HG03135 (cell line): ENCODE measurements around the gene MTMR12.
"Not testable (repeated sequence)": the region's sequence is repeated elsewhere in the genome, so short reads cannot be mapped to it uniquely, and the experiment has no call there.

ENCODE experiments used
- ATAC-seq: cut with Tn5 transposase; IDR thresholded peaks from one replicate; pipeline ENCODE4 v1.9.1; 2021; ENCODE audit warnings: mild to moderate bottlenecking, moderate library complexity; ENCODE audit not compliant: unreplicated experiment

The MTMR12 gene

DNA sequence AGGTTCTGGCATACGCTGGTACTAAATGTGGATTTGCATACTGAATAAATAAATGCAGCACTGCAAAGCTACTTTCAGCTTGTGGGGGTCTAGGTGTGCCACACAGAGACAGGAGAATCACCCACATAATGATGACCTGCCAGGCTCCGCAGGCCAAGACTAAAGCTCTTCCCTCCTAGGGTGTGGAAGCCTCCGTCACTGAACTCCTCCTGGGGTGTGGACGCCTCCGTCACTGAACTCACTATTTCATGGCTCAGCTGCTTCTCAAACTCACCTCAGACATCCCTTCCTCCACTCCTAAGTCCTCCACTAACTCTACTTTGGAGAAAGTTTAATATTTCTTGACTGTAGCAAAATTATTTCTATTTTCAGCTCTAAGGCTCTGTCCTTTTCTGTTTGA, 73.4 kb downstream of the MTMR12 start:
- ATAC-seq, result no peak

GRCh38 chr5:32233696-32234447, 78.9 kb downstream of the MTMR12 start:
- ATAC-seq, result no peak

DNA sequence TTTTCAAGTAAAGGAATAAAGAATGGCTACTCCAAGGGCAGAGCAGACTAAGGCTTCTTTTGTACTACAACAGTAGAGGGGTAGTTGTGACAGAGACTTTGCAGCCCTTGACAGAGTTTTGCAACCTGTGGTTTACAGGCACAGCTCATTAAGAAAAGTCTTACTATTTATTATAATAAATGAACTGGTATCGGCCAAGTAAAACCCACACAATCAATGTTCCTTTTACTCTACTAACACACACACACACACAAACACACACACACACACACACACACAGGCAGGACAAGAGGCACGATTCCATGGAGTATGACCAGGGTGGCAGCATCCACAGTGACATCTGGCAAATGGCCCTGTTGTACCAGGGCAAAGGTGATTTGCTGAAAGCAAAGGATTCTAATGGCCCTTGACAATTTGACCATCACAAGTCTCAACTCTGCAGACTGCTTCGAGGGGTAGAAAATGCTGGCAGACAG, 79.5 kb downstream of the MTMR12 start:
- no peak for ATAC-seq

- peak; percentile 84 for ATAC-seq
Measured at GRCh38 chr5:32232441-32233219, 80.1 kb downstream of the MTMR12 start.

GRCh38 chr5:32231929-32232328, 80.8 kb downstream of the MTMR12 start:
- peak; percentile 10 for ATAC-seq

GRCh38 chr5:32231241-32231640, 81.5 kb downstream of the MTMR12 start:
- ATAC-seq, result no peak

- no peak for ATAC-seq
Measured at GRCh38 chr5:32230356-32231099, 82.2 kb downstream of the MTMR12 start.

GRCh38 chr5:32229586-32229985, 83.2 kb downstream of the MTMR12 start:
- no peak for ATAC-seq

GRCh38 chr5:32228816-32229215, 83.9 kb downstream of the MTMR12 start:
- no peak for ATAC-seq

DNA sequence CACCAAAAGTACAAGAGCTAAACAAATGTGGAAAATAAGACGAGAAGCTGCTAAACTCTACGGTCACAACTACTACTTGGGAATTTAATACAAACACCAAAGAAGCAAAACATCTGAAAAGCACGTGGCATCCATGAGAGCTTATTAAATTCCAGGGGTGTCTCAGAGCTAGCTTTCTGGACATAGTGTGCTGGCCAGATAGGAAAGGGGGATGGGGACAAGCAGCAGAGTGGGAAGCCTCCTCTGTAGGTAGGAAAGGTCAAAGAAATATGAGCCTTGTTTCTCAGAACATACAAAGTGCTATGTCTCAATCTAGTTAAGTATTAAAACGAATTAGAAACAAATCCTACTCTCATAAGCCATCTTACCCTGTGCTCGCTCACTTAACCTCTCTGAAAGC, 87.3 kb downstream of the MTMR12 start:
- ATAC-seq, result no peak

- no peak for ATAC-seq
Measured at GRCh38 chr5:32223972-32224609, 88.6 kb downstream of the MTMR12 start.

DNA sequence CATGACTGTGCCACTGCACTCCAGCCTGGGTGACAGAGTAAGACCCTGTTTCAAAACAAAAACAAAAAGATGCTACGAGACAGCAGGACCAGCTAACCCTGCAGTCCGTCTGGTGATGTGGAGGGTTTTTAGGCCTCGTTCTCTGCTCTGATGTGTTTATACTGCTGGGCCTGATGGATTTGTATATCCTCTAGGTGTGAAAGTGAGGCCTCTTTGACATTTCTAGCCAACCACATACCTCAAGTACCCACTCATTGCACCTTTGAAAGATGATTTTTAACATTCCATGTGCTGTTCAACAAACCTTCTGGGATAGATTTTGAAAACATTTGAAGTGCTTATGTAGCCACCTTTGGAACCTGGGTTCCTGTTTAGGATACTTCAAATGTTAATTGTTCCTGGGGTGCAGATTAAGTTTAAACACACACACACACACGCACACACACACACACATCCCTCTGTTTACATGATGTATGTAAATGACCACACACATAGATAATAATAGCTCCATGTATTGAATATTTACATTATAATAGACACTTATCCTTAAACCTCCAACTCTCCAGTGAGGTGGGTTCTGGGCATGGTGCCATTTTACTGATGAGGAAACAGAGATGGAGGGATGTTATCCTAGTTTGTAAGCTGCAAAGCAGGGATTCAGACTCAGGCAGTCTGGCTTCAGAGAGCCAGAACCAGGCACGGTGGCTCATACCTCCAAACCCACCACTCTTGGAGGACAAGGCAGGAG, 89.8 kb downstream of the MTMR12 start:
- ATAC-seq, result no peak

GRCh38 chr5:32217886-32218396, 94.8 kb downstream of the MTMR12 start:
- no peak for ATAC-seq

- not testable (repeated sequence) for ATAC-seq
Measured at GRCh38 chr5:32214344-32214743, 98.4 kb downstream of the MTMR12 start.

GRCh38 chr5:32210151-32210550, 102.6 kb downstream of the MTMR12 start:
- no peak for ATAC-seq

GRCh38 chr5:32208837-32209236, 103.9 kb downstream of the MTMR12 start:
- not testable (repeated sequence) for ATAC-seq

DNA sequence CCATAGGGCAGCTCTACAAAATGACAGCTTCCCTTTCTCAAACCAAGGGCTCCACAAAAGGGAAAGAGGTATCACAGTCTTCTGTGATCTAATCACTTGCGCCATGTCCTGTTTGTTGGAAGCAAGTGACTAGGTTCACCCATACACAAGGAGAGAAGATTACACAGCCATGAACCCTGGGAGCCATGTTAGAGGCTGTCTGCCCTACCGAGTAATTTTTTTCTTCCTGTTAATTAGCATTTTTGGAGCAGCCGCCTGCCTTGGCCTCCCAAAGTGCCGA, 105.4 kb downstream of the MTMR12 start:
- ATAC-seq, result no peak

GRCh38 chr5:32206509-32207354, 106.0 kb downstream of the MTMR12 start:
- no peak for ATAC-seq

DNA sequence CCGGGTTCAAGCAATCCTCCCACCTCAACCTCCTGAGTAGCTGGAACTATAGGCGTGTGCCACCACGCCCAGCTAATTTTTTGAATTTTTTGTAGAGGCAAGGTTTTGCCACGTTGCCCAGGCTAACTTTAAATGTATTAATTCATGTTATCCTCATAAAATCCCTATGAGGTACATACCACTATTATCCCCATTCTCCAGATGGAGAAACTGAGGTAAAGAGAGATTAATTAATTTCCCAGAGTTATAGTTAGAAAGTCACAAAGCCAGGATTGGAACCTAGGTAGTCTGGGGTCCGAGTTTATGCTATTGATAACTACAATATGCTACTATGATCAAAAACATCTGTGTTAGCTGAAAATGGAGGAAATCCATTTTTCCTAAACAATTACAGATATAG, 106.7 kb downstream of the MTMR12 start:
- ATAC-seq, result no peak
